ENCODE results near the gene PCSK2. TPM values are rescaled to one million over a fixed set of nuclear protein-coding genes. Genes with fewer than 3 reads are reported as not detected.

Gene PCSK2
- total and polyA plus RNA-seq, 2 of the 8 experiments (the other 6 are each of a cell fraction or from before 2014, with no cell fraction given) = 1.9 to 4.2 TPM

GRCh38 chr20:17417225-17417624 lies 190.4 kb downstream of the PCSK2 start:
- no peaks in the 10 kb centered on the region for H3K9me3 ChIP-seq (ENCODE audit: insufficient read depth in 2 of 2, low read depth in 1 of 2, low read length in 1 of 2)
- DNase-seq (ENCODE audit: low read depth in 1 of 2, low spot score in 2 of 2) (no peak), FAIRE-seq (no peak)
- no peak overlapping the region for H4K5ac ChIP-seq (ENCODE audit: insufficient read length, low read depth, low read length)
- H2AK5ac ChIP-seq (ENCODE audit: low read depth, low read length) = no peak overlapping the region
- H3K27ac ChIP-seq (ENCODE audit: low read depth, low read length) = no peak overlapping the region
- no peaks in the 10 kb centered on the region for H3K36me3 ChIP-seq (ENCODE audit: control insufficient read depth in 2 of 4, insufficient read depth in 4 of 4, low read length in 3 of 4)
- no peak overlapping the region for H2BK120ac ChIP-seq (replicated peaks; ENCODE audit: low read depth, low read length)
- H2BK12ac ChIP-seq (ENCODE audit: low read depth, low read length) = no peak overlapping the region
- H3K4me1 ChIP-seq (replicated peaks in 1 of 4; ENCODE audit: control insufficient read depth in 3 of 4, insufficient read depth in 4 of 4, low read length in 3 of 4) = peaks cover 0 to 4% (median 2%) of the 10 kb centered on the region in 4 experiments; a peak in 1 of 7 replicates
- no peak overlapping the region for H4K91ac ChIP-seq (replicated peaks; ENCODE audit: insufficient read length, low read length)
- H4K20me1 ChIP-seq (replicated peaks in 1 of 2; ENCODE audit: control insufficient read depth in 1 of 2, insufficient read depth in 2 of 2, low read length in 2 of 2) = no peaks in the 10 kb centered on the region
- no peak overlapping the region for H3K9ac ChIP-seq (replicated peaks in 1 of 4; ENCODE audit: extremely low read depth in 1 of 4, low read depth in 3 of 4, low read length in 3 of 4)
- ChIA-PET CTCF (ENCODE audit: partially characterized antibody) (interaction anchor here (0.8 kb wide), 2 partner anchors 88 to 601 kb away, joined by 3 read pairs; no protein-coding TSS in a partner anchor), POLR2A (ENCODE audit: partially characterized antibody) (no interaction called here)
- no peak overlapping the region for H2AFZ ChIP-seq (ENCODE audit: low read length)
- no peak overlapping the region for H3K14ac ChIP-seq (ENCODE audit: insufficient read length)
- no peak overlapping the region for H3K23ac ChIP-seq (ENCODE audit: insufficient read length)
- no peaks in the 10 kb centered on the region for H3K79me2 ChIP-seq (ENCODE audit: control insufficient read depth in 1 of 2, insufficient read depth in 2 of 2, low read length in 2 of 2)
- H3K4me2 ChIP-seq (ENCODE audit: insufficient read depth in 1 of 2, low read depth in 2 of 2, low read length in 2 of 2) = no peak overlapping the region
- H2BK20ac ChIP-seq (ENCODE audit: low read length) = no peak overlapping the region
- H3K56ac ChIP-seq (replicated peaks; ENCODE audit: insufficient read length, low read depth, low read length) = no peak overlapping the region
- TF ChIP-seq TEAD4 (IDR thresholded peaks at IDR 0.05; ENCODE audit: low read depth, low read length) (no peak), CTCF (IDR thresholded peaks at IDR 0.05; ENCODE audit: control extremely low read depth in 1 of 3, insufficient read depth in 1 of 3, low read depth in 1 of 3, low read length in 3 of 3) (no peak), SUZ12 (IDR thresholded peaks at IDR 0.05; ENCODE audit: low read length) (no peak), MAFK (IDR thresholded peaks at IDR 0.05; ENCODE audit: low read depth, low read length) (no peak), RFX5 (IDR thresholded peaks at IDR 0.05; ENCODE audit: borderline replicate concordance, low read depth, low read length) (no peak), POLR2A (IDR thresholded peaks at IDR 0.05; ENCODE audit: control extremely low read depth in 1 of 2, low read depth in 2 of 2, low read length in 2 of 2) (no peak), SP1 (IDR thresholded peaks at IDR 0.05; ENCODE audit: low read depth, low read length) (no peak), SP2 (IDR thresholded peaks at IDR 0.05; ENCODE audit: low read length) (no peak), RNF2 (IDR thresholded peaks at IDR 0.05; ENCODE audit: borderline replicate concordance, low read depth, low read length, missing control alignments, poor library complexity, severe bottlenecking) (no peak), KDM5A (IDR thresholded peaks at IDR 0.05; ENCODE audit: low read length) (no peak), CHD2 (IDR thresholded peaks at IDR 0.05; ENCODE audit: low read length) (no peak), CREB1 (IDR thresholded peaks at IDR 0.05) (no peak)
- H3K18ac ChIP-seq (ENCODE audit: extremely low read depth, low read length) = no peak overlapping the region
- no peak overlapping the region for H3K4ac ChIP-seq (replicated peaks; ENCODE audit: insufficient read length, low read depth, low read length)
- 91% methylated on average over 3 of the region's 3 CpGs; no CpG with 5 or more reads in 1 of the 2 experiments for WGBS, 2 experiments (ENCODE audit: extremely low coverage in 1 of 2, insufficient coverage in 1 of 2, insufficient read length in 1 of 2, insufficient replicate concordance in 2 of 2, low coverage in 1 of 2, low lambda C conversion rate in 2 of 2, missing lambda C conversion rate in 1 of 2)
- no peaks in the 10 kb centered on the region for H3K27me3 ChIP-seq (replicated peaks in 1 of 4; ENCODE audit: control insufficient read depth in 3 of 4, extremely low read depth in 1 of 4, insufficient read depth in 3 of 4, low read length in 3 of 4)
- no peaks in the 10 kb centered on the region for H3K79me1 ChIP-seq (ENCODE audit: low read depth, low read length)
- no peak overlapping the region for H2BK15ac ChIP-seq (ENCODE audit: low read length)
- no peak overlapping the region for H2BK5ac ChIP-seq (ENCODE audit: low read depth, low read length)
- H3K4me3 ChIP-seq (ENCODE audit: extremely low read depth in 1 of 4, insufficient read depth in 2 of 4, low read depth in 3 of 4, low read length in 4 of 4) = no peak overlapping the region
- no peaks in the 10 kb centered on the region for H3K23me2 ChIP-seq (ENCODE audit: low read depth, low read length)
- H4K8ac ChIP-seq (ENCODE audit: extremely low read depth, insufficient read depth, low read length) = no peak overlapping the region

Data from H1 (cell line).